Transverse colon (tissue), 4 donors: ENCODE measurements around the gene RALGAPA1. TPM values are rescaled to one million over a fixed set of nuclear protein-coding genes. Genes with fewer than 3 reads are reported as not detected.

Source experiments
- DNase-seq: peaks from one replicate; pipeline ENCODE4 v3.0.0-alpha.2; 2019
- H3K27ac ChIP-seq, 4 donors: fragments of 200-600 bp; sonication (generic); 2 replicates each; pipeline ENCODE4 v1.5.1; 2016 to 2018; ENCODE audit warnings: inconsistent platforms in 4 of 4
- H3K27me3 ChIP-seq: fragments of 200-600 bp; sonication (generic); 2 replicates; pipeline ENCODE4 v1.5.1; 2017; ENCODE audit warnings: inconsistent platforms
- H3K36me3 ChIP-seq, 4 donors: fragments of 200-600 bp; sonication (generic); 2 replicates each; pipeline ENCODE4 v1.5.1; 2017 to 2019; ENCODE audit warnings: inconsistent platforms in 4 of 4
- H3K4me1 ChIP-seq, 4 donors: fragments of 200-600 bp; sonication (generic); 2 replicates each; pipeline ENCODE4 v1.5.1; 2017 to 2020; ENCODE audit warnings: inconsistent platforms in 4 of 4
- H3K4me3 ChIP-seq, 4 donors: fragments of 200-600 bp; sonication (generic); 1 replicate in 1 of 4; 2 replicates in 3 of 4; pipeline versions ENCODE4 v1.5.1 to v1.6.1; 2017 to 2019; ENCODE audit warnings: inconsistent platforms in 4 of 4
- H3K9me3 ChIP-seq, 2 donors: fragments of 200-600 bp; sonication (generic); 2 replicates each; pipeline ENCODE4 v1.5.1; 2017 to 2019; ENCODE audit warnings: inconsistent platforms in 2 of 2
- EP300 ChIP-seq: sonication (generic); formaldehyde crosslinking; IDR thresholded peaks from one replicate; pipeline ENCODE4 v1.6.1; 2017; ENCODE audit warnings: antibody characterized with exemption, low read depth
- POLR2A ChIP-seq: fragments of 450-650 bp; IDR thresholded peaks from one replicate; pipeline ENCODE4 v1.6.1; 2016; ENCODE audit warnings: antibody characterized with exemption, mild to moderate bottlenecking, moderate library complexity
- POLR2AphosphoS5 ChIP-seq, 3 donors: sonication (generic); formaldehyde crosslinking; IDR thresholded peaks; one replicate each; pipeline ENCODE4 v1.6.1; 2016; ENCODE audit warnings: antibody characterized with exemption in 3 of 3
- WGBS, 2 donors: methylation state at CpG; one replicate each; pipeline ENCODE4 v1.1.5; 2018; ENCODE audit warnings: low coverage in 1 of 2; 5-methylcytosine and 5-hydroxymethylcytosine counted together
- in situ Hi-C, 4 donors: fragments of 200-750 bp; cut with MboI; loops; one replicate each; pipeline versions ENCODE4 v1.15.0 to v1.15.1; 2017; ENCODE audit warnings: low sequenced_read_pairs in 3 of 4, low pct_ligation_motif_present in 1 of 4, low pct_unique_long_range_greater_than_20kb in 1 of 4
- intact Hi-C: fragments of 100-400 bp; cut with DNase I; formaldehyde crosslinking; loops from one replicate; pipeline ENCODE4 v1.15.1; 2023; ENCODE audit warnings: low total_unique reads
- total RNA-seq, 4 donors: library from RNA; depleted of rRNA; stranded (reverse); fragments of >200 nt; gene quantifications; one replicate each; pipeline ENCODE4 v1.1.0, GENCODE V29; 2016
- TF ChIP-seq, protein P1 (sequence below), 5 experiments: fragments of 200-600 bp in 3 of 5; fragments of 450-650 bp in 2 of 5; sonication (generic) in 3 of 5; IDR thresholded peaks; 1 replicate in 2 of 5; 2 replicates in 3 of 5; pipeline ENCODE4 v1.5.1; 2016 to 2017; ENCODE audit warnings: antibody characterized with exemption in 5 of 5, inconsistent platforms in 3 of 5, mild to moderate bottlenecking in 2 of 5, moderate library complexity in 1 of 5

RALGAPA1 gene
- total RNA-seq, 4 donors from 2014 or later, result 84.7 to 122 (median 119) TPM

DNA sequence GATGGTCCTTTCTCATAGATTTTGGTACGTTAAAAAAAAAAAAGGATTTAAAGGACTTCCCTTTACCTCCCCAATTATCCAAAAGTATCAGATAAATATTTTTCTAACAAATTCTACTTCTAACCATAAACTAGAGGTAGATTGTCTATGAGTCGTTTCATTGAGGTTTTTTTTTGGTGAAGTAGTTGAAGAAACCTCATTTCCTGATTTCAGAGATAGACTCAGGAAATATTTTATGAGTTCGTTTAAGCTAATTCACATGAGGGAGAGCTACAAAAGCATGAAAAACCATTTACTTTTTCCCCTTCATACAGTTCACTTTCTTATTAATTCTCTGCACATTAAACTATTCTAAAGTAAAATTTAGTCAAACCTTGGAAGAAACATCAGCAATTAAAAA lies 112.5 kb downstream of the RALGAPA1 start:
- Histone ChIP-seq H3K4me1 (no peaks in the 10 kb centered on the region), H3K9me3 (no peaks in the 10 kb centered on the region), H3K36me3 (peaks cover 0 to 3% (median 0%) of the 10 kb centered on the region in 4 donors), H3K4me3 (no peak overlapping the region), H3K27me3 (no peaks in the 10 kb centered on the region), H3K27ac (no peak overlapping the region)
- in situ Hi-C loops (no loop called here), intact Hi-C loops (no loop called here)
- 69 to 72% methylated on average over 3 of the region's 3 CpGs for WGBS, 2 donors
- TF ChIP-seq, protein P1, sequence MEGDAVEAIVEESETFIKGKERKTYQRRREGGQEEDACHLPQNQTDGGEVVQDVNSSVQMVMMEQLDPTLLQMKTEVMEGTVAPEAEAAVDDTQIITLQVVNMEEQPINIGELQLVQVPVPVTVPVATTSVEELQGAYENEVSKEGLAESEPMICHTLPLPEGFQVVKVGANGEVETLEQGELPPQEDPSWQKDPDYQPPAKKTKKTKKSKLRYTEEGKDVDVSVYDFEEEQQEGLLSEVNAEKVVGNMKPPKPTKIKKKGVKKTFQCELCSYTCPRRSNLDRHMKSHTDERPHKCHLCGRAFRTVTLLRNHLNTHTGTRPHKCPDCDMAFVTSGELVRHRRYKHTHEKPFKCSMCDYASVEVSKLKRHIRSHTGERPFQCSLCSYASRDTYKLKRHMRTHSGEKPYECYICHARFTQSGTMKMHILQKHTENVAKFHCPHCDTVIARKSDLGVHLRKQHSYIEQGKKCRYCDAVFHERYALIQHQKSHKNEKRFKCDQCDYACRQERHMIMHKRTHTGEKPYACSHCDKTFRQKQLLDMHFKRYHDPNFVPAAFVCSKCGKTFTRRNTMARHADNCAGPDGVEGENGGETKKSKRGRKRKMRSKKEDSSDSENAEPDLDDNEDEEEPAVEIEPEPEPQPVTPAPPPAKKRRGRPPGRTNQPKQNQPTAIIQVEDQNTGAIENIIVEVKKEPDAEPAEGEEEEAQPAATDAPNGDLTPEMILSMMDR (IDR thresholded peaks at IDR 0.05), result no peak
- TF ChIP-seq POLR2A (no peak), POLR2AphosphoS5 (IDR thresholded peaks at IDR 0.05) (no peak), EP300 (no peak)
- DNase-seq, result no peak

DNA sequence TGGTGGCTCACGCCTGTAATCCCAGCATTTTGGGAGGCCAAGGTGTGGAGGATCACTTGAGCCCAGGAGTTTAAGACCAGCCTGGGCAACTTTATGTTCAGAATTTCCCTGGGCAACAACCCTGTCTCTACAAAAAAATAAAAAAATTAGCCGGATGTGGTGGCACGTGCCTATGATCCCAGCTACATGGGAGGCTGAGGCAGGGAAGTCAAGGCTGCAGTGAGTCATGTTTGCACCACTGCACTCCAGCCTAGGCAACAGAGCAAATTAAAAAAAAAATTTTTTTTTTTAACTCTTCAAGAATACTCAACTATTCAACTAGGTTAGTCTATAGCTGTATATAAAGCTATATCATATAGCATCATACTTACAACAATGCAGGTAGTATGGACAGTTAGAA lies 113.0 kb downstream of the RALGAPA1 start:
- WGBS, 2 donors, result 97 to 100% methylated on average over 1 to 3 of the region's 3 CpGs
- H3K4me1 ChIP-seq, result no peaks in the 10 kb centered on the region
- no peak for DNase-seq
- H3K4me3 ChIP-seq, result no peak overlapping the region
- H3K27ac ChIP-seq, result no peak overlapping the region
- in situ Hi-C loops (no loop called here), intact Hi-C loops (no loop called here)
- no peaks in the 10 kb centered on the region for H3K27me3 ChIP-seq
- no peaks in the 10 kb centered on the region for H3K9me3 ChIP-seq
- no peak for TF ChIP-seq EP300
- TF ChIP-seq POLR2AphosphoS5 (IDR thresholded peaks at IDR 0.05), result no peak
- no peak for TF ChIP-seq POLR2A
- TF ChIP-seq, protein P1 (IDR thresholded peaks at IDR 0.05), result no peak
- H3K36me3 ChIP-seq, result peaks cover 0 to 3% (median 0%) of the 10 kb centered on the region in 4 donors

DNA sequence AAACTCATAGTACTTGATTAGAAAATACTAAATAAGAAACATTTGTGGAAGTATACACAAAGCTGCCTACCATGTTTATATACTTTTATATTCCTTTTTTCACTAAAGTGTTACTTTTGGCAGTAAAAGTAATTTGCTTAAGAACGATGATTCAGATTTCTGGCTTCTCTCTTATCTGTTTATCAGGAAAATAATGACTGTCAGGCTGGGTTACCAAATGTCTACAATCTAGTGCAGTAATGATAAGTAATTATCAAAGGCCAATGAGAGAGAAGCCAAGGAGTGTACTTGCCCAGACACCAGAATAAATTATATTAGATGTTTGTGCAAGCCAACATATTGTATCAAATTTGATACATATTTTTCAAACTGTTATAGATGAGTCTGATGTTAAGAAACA lies 113.4 kb downstream of the RALGAPA1 start:
- no peaks in the 10 kb centered on the region for H3K9me3 ChIP-seq
- intact Hi-C loops, result no loop called here
- 74 to 77% methylated on average over 1 of the region's 1 CpG for WGBS, 2 donors
- peaks cover 0 to 3% (median 0%) of the 10 kb centered on the region in 4 donors for H3K36me3 ChIP-seq
- DNase-seq, result no peak
- H3K27ac ChIP-seq, result no peak overlapping the region
- H3K27me3 ChIP-seq, result no peaks in the 10 kb centered on the region
- TF ChIP-seq, protein P1 (IDR thresholded peaks at IDR 0.05), result no peak
- no peak for TF ChIP-seq POLR2A
- no peak for TF ChIP-seq POLR2AphosphoS5 (IDR thresholded peaks at IDR 0.05)
- TF ChIP-seq EP300, result no peak
- H3K4me1 ChIP-seq, result no peaks in the 10 kb centered on the region
- in situ Hi-C loops, result no loop called here
- H3K4me3 ChIP-seq, result no peak overlapping the region

DNA sequence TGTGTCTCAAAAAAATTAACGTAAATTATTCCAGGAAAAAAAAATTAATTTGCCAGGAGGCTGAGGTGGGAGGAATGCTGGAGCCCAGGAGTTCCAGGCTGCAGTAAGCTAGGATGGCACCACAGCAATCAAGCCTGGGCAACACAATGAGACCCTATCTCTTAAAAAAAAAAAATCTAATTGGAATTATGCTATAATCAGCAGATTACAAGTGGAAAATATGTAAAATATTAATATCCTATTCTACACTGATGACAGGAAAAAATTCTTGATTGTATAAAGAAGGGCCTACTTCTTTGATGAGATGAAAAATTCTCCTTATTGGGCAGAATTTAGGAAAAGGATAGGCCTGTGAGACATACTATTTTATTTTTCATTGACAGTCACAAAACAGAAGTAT lies 114.0 kb downstream of the RALGAPA1 start:
- intact Hi-C loops (no loop called here), in situ Hi-C loops (no loop called here)
- H3K27ac ChIP-seq, result no peak overlapping the region
- no peak for DNase-seq
- H3K9me3 ChIP-seq, result no peaks in the 10 kb centered on the region
- H3K36me3 ChIP-seq, result peaks cover 0 to 5% (median 0%) of the 10 kb centered on the region in 4 donors
- no peak overlapping the region for H3K4me3 ChIP-seq
- no peaks in the 10 kb centered on the region for H3K4me1 ChIP-seq
- TF ChIP-seq, protein P1 (IDR thresholded peaks at IDR 0.05), result no peak
- TF ChIP-seq POLR2A, result no peak
- no peak for TF ChIP-seq EP300
- TF ChIP-seq POLR2AphosphoS5 (IDR thresholded peaks at IDR 0.05), result no peak
- no peaks in the 10 kb centered on the region for H3K27me3 ChIP-seq
- WGBS, 2 donors, result 61 to 100% methylated on average over 1 of the region's 1 CpG
